ENCODE data around the gene GHRHR. TPM values are rescaled to one million over a fixed set of nuclear protein-coding genes. Genes with fewer than 3 reads are reported as not detected.
A peak's percentile ranks its signal among the peaks of the same experiment; 100 is the strongest.

GHRHR gene
- total RNA-seq, 1 donor from 2014 or later, result not detected

DNA sequence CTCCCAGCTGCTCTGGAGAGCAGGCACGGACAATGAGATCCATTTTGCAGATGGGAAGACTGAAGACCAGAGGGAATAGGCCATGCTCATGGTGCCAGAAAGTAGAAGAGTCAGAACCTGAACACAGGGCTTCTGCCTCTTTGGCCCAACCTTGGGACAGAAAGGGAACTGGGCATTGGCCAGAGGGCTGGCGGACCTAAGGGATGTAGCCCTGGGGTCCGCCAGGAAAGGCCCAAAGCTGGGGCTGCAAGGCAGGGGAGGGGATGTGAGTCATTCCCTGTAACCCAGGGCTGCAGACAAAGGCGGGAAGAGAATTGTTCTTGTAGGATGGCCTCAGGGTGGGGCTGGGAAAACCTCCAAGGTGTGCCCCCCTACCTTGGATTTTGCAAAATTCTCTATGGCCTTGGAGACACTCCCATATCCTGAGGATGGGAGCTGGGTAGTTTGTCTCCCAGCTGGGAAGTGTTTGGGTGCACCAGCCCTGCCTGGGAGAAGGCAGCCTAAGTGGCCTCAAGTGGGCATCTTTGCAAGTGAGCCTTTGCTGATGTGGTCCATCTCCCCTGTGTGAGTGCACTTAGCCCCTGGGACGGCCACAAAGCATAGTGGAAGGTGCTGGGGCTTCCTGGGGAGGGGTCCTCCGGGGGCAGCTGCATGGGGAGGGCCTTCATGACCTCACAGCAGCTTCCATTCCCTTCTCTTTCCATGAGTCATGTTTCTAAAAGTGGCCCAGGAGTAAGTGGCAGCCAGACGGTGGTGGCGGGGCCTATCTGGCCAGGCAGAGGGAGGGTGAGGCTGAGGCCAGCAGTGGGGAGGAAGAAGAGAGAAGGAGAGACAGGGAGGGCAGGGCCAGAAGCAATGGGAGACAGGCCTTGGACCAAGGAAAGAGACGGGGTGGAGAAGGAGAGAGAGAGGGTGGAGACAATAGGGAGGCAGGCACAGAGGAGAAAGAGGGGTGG, 42.9 kb upstream of the GHRHR start:
- DNase-seq, result peak; percentile 9
- H3K27me3 Mint-ChIP-seq (ENCODE audit: unreplicated experiment), result peaks cover 6% of the 10 kb centered on the region
- H3K4me1 Mint-ChIP-seq (ENCODE audit: low read depth, unreplicated experiment), result peaks cover 5% of the 10 kb centered on the region
- no peak overlapping the region for H3K27ac Mint-ChIP-seq (ENCODE audit: unreplicated experiment)
- H3K4me3 Mint-ChIP-seq (ENCODE audit: unreplicated experiment), result no peak overlapping the region
- TF ChIP-seq, protein P1, sequence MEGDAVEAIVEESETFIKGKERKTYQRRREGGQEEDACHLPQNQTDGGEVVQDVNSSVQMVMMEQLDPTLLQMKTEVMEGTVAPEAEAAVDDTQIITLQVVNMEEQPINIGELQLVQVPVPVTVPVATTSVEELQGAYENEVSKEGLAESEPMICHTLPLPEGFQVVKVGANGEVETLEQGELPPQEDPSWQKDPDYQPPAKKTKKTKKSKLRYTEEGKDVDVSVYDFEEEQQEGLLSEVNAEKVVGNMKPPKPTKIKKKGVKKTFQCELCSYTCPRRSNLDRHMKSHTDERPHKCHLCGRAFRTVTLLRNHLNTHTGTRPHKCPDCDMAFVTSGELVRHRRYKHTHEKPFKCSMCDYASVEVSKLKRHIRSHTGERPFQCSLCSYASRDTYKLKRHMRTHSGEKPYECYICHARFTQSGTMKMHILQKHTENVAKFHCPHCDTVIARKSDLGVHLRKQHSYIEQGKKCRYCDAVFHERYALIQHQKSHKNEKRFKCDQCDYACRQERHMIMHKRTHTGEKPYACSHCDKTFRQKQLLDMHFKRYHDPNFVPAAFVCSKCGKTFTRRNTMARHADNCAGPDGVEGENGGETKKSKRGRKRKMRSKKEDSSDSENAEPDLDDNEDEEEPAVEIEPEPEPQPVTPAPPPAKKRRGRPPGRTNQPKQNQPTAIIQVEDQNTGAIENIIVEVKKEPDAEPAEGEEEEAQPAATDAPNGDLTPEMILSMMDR (IDR thresholded peaks at IDR 0.05; ENCODE audit: partially characterized antibody, unreplicated experiment), result no peak
- H3K36me3 Mint-ChIP-seq (ENCODE audit: unreplicated experiment), result no peaks in the 10 kb centered on the region
- peaks cover 2% of the 10 kb centered on the region for H3K9me3 Mint-ChIP-seq (ENCODE audit: unreplicated experiment)

DNA sequence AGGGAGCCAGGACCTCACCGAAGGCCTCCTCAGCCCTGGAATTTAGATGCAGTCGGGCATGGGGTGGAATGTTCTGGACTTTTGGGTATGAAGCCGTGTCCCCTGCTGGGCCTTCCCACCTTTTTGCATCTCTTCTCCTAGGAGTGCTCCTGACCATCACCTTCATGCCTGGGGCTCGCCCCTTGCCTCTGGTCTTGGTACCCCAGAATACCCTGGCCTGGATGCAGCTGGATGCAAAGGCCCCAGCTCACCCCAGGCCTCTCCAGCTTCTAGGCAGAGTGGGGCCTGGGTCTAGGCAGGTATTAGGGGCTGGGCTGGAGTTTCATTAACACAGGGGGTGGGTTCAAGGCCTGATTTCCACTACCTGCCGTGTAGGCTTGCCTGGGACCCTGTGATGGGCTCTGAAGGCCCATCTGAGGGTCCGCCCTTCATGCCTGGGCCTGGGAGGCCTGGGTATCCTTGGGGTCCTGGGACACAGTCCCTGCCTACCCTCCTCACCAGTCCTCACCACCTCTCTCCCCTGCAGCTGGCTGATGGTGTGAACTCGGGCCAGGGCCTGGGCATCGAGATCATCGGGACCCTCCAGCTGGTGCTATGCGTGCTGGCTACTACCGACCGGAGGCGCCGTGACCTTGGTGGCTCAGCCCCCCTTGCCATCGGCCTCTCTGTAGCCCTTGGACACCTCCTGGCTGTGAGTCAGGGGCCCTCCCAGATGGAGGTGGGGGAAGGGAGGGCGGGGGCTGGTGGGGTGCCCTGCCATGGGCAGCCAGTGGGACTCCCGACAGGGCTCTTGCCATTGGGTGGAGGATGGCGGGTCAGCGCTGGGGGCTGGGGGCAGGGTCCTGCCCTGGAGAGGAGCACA, 42.0 kb upstream of the GHRHR start:
- Mint-ChIP-seq H3K4me3 (ENCODE audit: unreplicated experiment) (no peak overlapping the region), H3K36me3 (ENCODE audit: unreplicated experiment) (no peaks in the 10 kb centered on the region)

GRCh38 chr7:30922596-30922995, 41.2 kb upstream of the GHRHR start:
- Mint-ChIP-seq H3K27me3 (ENCODE audit: unreplicated experiment) (peaks cover 6% of the 10 kb centered on the region), H3K36me3 (ENCODE audit: unreplicated experiment) (no peaks in the 10 kb centered on the region), H3K27ac (ENCODE audit: unreplicated experiment) (no peak overlapping the region), H3K4me1 (ENCODE audit: low read depth, unreplicated experiment) (no peaks in the 10 kb centered on the region), H3K4me3 (ENCODE audit: unreplicated experiment) (no peak overlapping the region), H3K9me3 (ENCODE audit: unreplicated experiment) (peaks cover 3% of the 10 kb centered on the region)
- TF ChIP-seq, protein P1 (IDR thresholded peaks at IDR 0.05; ENCODE audit: partially characterized antibody, unreplicated experiment), result no peak
- DNase-seq, result peak; percentile 8

More for the DNA sequence above, 42.0 kb upstream of the GHRHR start:
- Mint-ChIP-seq H3K27ac (ENCODE audit: unreplicated experiment) (no peak overlapping the region), H3K9me3 (ENCODE audit: unreplicated experiment) (peaks cover 3% of the 10 kb centered on the region), H3K27me3 (ENCODE audit: unreplicated experiment) (peaks cover 6% of the 10 kb centered on the region), H3K4me1 (ENCODE audit: low read depth, unreplicated experiment) (peaks cover 5% of the 10 kb centered on the region)
- TF ChIP-seq, protein P1 (IDR thresholded peaks at IDR 0.05; ENCODE audit: partially characterized antibody, unreplicated experiment), result no peak
- DNase-seq, result peak; percentile 6

DNA sequence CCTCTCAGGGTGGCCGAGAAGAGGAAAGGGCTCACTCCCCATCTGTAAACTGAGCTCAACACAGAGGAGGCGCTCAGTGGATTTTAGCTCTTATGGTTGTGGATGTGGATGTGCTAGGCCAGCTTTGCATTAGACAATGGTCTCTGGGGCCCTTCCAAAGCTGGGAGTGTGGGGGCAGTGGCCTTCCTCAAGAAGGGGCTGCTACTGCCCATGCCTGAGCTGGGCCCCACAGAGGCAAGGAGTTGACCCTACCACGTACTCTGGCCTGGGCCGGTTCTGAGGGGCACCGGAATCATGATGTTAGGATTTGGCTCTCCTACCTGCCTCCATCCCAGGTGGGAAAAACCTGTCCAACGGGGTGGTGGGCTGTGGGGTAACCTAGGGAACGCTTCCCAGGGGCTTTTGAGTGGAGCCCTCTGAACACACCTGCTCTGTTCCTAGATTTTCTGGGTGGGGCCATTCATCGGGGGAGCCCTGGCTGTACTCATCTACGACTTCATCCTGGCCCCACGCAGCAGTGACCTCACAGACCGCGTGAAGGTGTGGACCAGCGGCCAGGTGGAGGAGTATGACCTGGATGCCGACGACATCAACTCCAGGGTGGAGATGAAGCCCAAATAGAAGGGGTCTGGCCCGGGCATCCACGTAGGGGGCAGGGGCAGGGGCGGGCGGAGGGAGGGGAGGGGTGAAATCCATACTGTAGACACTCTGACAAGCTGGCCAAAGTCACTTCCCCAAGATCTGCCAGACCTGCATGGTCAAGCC, 40.6 kb upstream of the GHRHR start:
- Mint-ChIP-seq H3K4me1 (ENCODE audit: low read depth, unreplicated experiment) (no peaks in the 10 kb centered on the region), H3K27ac (ENCODE audit: unreplicated experiment) (no peak overlapping the region)

More for the DNA sequence above, 40.6 kb upstream of the GHRHR start:
- TF ChIP-seq, protein P1 (IDR thresholded peaks at IDR 0.05; ENCODE audit: partially characterized antibody, unreplicated experiment), result no peak
- Mint-ChIP-seq H3K4me3 (ENCODE audit: unreplicated experiment) (no peak overlapping the region), H3K27me3 (ENCODE audit: unreplicated experiment) (peaks cover 6% of the 10 kb centered on the region), H3K9me3 (ENCODE audit: unreplicated experiment) (peaks cover 1% of the 10 kb centered on the region), H3K36me3 (ENCODE audit: unreplicated experiment) (no peaks in the 10 kb centered on the region)
- DNase-seq, result peak; percentile 4

Measured in glutamatergic neuron (in vitro differentiated cells).